ENCODE measurements around the gene FBXO4.

Gene FBXO4

DNA sequence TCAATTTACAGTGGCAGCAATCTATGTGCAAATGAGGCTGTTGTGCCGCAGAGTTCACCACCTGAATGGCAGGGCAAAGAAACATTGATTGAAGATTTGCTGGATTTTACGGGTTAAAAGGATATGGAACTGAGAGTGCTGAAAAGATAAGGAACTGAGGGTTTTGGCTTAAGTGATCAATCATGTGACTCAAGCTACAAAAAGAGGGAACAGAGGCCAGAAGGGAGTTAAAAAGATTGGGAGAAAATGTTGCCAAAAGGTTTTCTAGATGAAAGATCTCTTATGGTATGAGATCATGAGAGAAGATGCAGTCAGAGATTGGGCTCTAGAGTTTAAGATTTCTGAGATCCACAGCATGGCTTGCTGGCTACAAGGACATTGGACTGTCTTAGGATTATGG, 28.9 kb upstream of the FBXO4 start:
- Histone ChIP-seq H3K4me1 (ENCODE audit: insufficient read depth, low read length) (peaks cover 7% of the 10 kb centered on the region; the same call in 1 of the 2 replicates), H3K79me2 (ENCODE audit: insufficient read depth, low read length) (no peaks in the 10 kb centered on the region), H3K36me3 (ENCODE audit: insufficient read depth, low read length) (no peaks in the 10 kb centered on the region), H2AFZ (ENCODE audit: low read depth, low read length) (no peak overlapping the region), H3K4me3 (ENCODE audit: low read depth in 1 of 2, low read length in 2 of 2) (no peak overlapping the region), H3K9ac (ENCODE audit: low read depth, low read length) (no peak overlapping the region), H4K20me1 (ENCODE audit: insufficient read depth, low read length) (no peaks in the 10 kb centered on the region), H3K27me3 (ENCODE audit: insufficient read depth, low read length, poor library complexity) (peaks cover 26% of the 10 kb centered on the region), H3K27ac (ENCODE audit: low read length) (no peak overlapping the region), H3K4me2 (ENCODE audit: insufficient read depth, low read length) (no peak overlapping the region), H3K9me3 (ENCODE audit: insufficient read depth, low read length, severe bottlenecking) (no peaks in the 10 kb centered on the region)
- TF ChIP-seq EZH2 (IDR thresholded peaks at IDR 0.05; ENCODE audit: borderline replicate concordance, low read depth, low read length, severe bottlenecking): no peak
- TF ChIP-seq, protein P1, sequence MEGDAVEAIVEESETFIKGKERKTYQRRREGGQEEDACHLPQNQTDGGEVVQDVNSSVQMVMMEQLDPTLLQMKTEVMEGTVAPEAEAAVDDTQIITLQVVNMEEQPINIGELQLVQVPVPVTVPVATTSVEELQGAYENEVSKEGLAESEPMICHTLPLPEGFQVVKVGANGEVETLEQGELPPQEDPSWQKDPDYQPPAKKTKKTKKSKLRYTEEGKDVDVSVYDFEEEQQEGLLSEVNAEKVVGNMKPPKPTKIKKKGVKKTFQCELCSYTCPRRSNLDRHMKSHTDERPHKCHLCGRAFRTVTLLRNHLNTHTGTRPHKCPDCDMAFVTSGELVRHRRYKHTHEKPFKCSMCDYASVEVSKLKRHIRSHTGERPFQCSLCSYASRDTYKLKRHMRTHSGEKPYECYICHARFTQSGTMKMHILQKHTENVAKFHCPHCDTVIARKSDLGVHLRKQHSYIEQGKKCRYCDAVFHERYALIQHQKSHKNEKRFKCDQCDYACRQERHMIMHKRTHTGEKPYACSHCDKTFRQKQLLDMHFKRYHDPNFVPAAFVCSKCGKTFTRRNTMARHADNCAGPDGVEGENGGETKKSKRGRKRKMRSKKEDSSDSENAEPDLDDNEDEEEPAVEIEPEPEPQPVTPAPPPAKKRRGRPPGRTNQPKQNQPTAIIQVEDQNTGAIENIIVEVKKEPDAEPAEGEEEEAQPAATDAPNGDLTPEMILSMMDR (IDR thresholded peaks at IDR 0.05; ENCODE audit: borderline replicate concordance, extremely low read depth, low read length, poor library complexity, severe bottlenecking): no peak
- DNase-seq: no peak
- no peak for ATAC-seq (ENCODE audit: insufficient read depth, low read depth)

GRCh38 chr5:41903382-41903891, 21.6 kb upstream of the FBXO4 start:
- H3K27me3 ChIP-seq (ENCODE audit: insufficient read depth, low read length, poor library complexity): no peaks in the 10 kb centered on the region
- H3K4me3 ChIP-seq (ENCODE audit: low read depth in 1 of 2, low read length in 2 of 2): peak overlapping the region; percentile 28 to 68
- H2AFZ ChIP-seq (ENCODE audit: low read depth, low read length): peak overlapping the region; percentile 61
- no peaks in the 10 kb centered on the region for H3K9me3 ChIP-seq (ENCODE audit: insufficient read depth, low read length, severe bottlenecking)
- H3K4me1 ChIP-seq (ENCODE audit: insufficient read depth, low read length): peaks cover 32% of the 10 kb centered on the region
- ATAC-seq (ENCODE audit: insufficient read depth, low read depth): no peak
- peak overlapping the region; percentile 81 for H3K4me2 ChIP-seq (ENCODE audit: insufficient read depth, low read length)
- H3K79me2 ChIP-seq (ENCODE audit: insufficient read depth, low read length): peaks cover 39% of the 10 kb centered on the region
- peaks cover 2% of the 10 kb centered on the region; the same call in 1 of the 2 replicates for H4K20me1 ChIP-seq (ENCODE audit: insufficient read depth, low read length)
- peak overlapping the region; percentile 80 for H3K27ac ChIP-seq (ENCODE audit: low read length)
- DNase-seq: no peak
- H3K9ac ChIP-seq (ENCODE audit: low read depth, low read length): peak overlapping the region; percentile 56
- TF ChIP-seq, protein P1 (IDR thresholded peaks at IDR 0.05; ENCODE audit: borderline replicate concordance, extremely low read depth, low read length, poor library complexity, severe bottlenecking): no peak
- TF ChIP-seq EZH2 (IDR thresholded peaks at IDR 0.05; ENCODE audit: borderline replicate concordance, low read depth, low read length, severe bottlenecking): no peak
- peaks cover 21% of the 10 kb centered on the region for H3K36me3 ChIP-seq (ENCODE audit: insufficient read depth, low read length)

GRCh38 chr5:41903892-41904799, 20.9 kb upstream of the FBXO4 start, which contains the start of gene RIMOC1:
TSS of gene RIMOC1 (plus strand) at chr5:41904344. CDS start at chr5:41904368, 24 bp downstream.
- peak; percentile 98 for ATAC-seq (ENCODE audit: insufficient read depth, low read depth)
- Histone ChIP-seq H3K9me3 (ENCODE audit: insufficient read depth, low read length, severe bottlenecking) (no peaks in the 10 kb centered on the region), H3K4me1 (ENCODE audit: insufficient read depth, low read length) (peaks cover 32% of the 10 kb centered on the region), H2AFZ (ENCODE audit: low read depth, low read length) (peak within 1 kb of the TSS; percentile 83), H4K20me1 (ENCODE audit: insufficient read depth, low read length) (peaks cover 2% of the 10 kb centered on the region; the same call in 1 of the 2 replicates), H3K4me2 (ENCODE audit: insufficient read depth, low read length) (peak within 1 kb of the TSS; percentile 82), H3K79me2 (ENCODE audit: insufficient read depth, low read length) (peaks cover 40% of the 10 kb centered on the region), H3K36me3 (ENCODE audit: insufficient read depth, low read length) (peaks cover 28% of the 10 kb centered on the region), H3K27ac (ENCODE audit: low read length) (peak within 1 kb of the TSS; percentile 81), H3K9ac (ENCODE audit: low read depth, low read length) (peak within 1 kb of the TSS; percentile 70), H3K27me3 (ENCODE audit: insufficient read depth, low read length, poor library complexity) (no peaks in the 10 kb centered on the region), H3K4me3 (ENCODE audit: low read depth in 1 of 2, low read length in 2 of 2) (peak within 1 kb of the TSS; percentile 68 to 82)
- TF ChIP-seq, protein P1 (IDR thresholded peaks at IDR 0.05; ENCODE audit: borderline replicate concordance, extremely low read depth, low read length, poor library complexity, severe bottlenecking): no peak
- TF ChIP-seq EZH2 (IDR thresholded peaks at IDR 0.05; ENCODE audit: borderline replicate concordance, low read depth, low read length, severe bottlenecking): no peak
- DNase-seq: peak; percentile 99
